ENCODE measurements around the gene EGLN2. TPM values are rescaled to one million over a fixed set of nuclear protein-coding genes. Genes with fewer than 3 reads are reported as not detected.

EGLN2 gene
- total and polyA plus RNA-seq, 9 of the 15 experiments (the other 6 are each of a cell fraction or from before 2014, with no cell fraction given): 9.6 to 114 (median 71.0) TPM

GRCh38 chr19:40778706-40779284 lies 20.2 kb upstream of the EGLN2 start (continued):
- no peak for TF ChIP-seq AFF4 (CRISPR knock-in tag; IDR thresholded peaks at IDR 0.05)
- no peak for TF ChIP-seq POLR3G (IDR thresholded peaks at IDR 0.05; ENCODE audit: extremely low read depth, insufficient read length, insufficient replicate concordance)
- no peak; the same call in 1 of the 2 replicates for TF ChIP-seq KAT7 (CRISPR knock-in tag; IDR thresholded peaks at IDR 0.05; ENCODE audit: borderline replicate concordance)
- TF ChIP-seq HDAC6 (IDR thresholded peaks at IDR 0.05; ENCODE audit: low read depth, low read length): no peak
- no peak for TF ChIP-seq L3MBTL2 (IDR thresholded peaks at IDR 0.05)
- TF ChIP-seq ZBTB26 (CRISPR knock-in tag; IDR thresholded peaks at IDR 0.05): no peak
- no peak for TF ChIP-seq HEY1 (CRISPR knock-in tag; IDR thresholded peaks at IDR 0.05; ENCODE audit: borderline replicate concordance)
- TF ChIP-seq ARNT (IDR thresholded peaks at IDR 0.05): 0 out of 4 replicates have a peak, but pooled peaks of 1 of the 2 experiments have one; percentile 37
- TF ChIP-seq STAT5A (IDR thresholded peaks at IDR 0.05; ENCODE audit: borderline replicate concordance, low read length): no peak
- no peak for TF ChIP-seq ZNF146 (CRISPR knock-in tag; IDR thresholded peaks at IDR 0.05; ENCODE audit: unreplicated experiment)
- no peak for TF ChIP-seq NFXL1 (CRISPR knock-in tag; IDR thresholded peaks at IDR 0.05)
- TF ChIP-seq NR0B1 (IDR thresholded peaks at IDR 0.05; ENCODE audit: partially characterized antibody): no peak
- no peak for TF ChIP-seq ZC3H4 (CRISPR knock-in tag; IDR thresholded peaks at IDR 0.05; ENCODE audit: borderline replicate concordance)
- peak in 1 of 2 experiments; percentile 5; a peak in 1 of 4 replicates for TF ChIP-seq HDAC1 (IDR thresholded peaks at IDR 0.05)
- no peak for TF ChIP-seq EP300 (IDR thresholded peaks at IDR 0.05; ENCODE audit: low read length)
- no peak for TF ChIP-seq ESRRA (IDR thresholded peaks at IDR 0.05; ENCODE audit: borderline replicate concordance, low read depth)
- no peak for TF ChIP-seq KAT2B (IDR thresholded peaks at IDR 0.05; ENCODE audit: low read depth, low read length)
- TF ChIP-seq PYGO2 (tag; IDR thresholded peaks at IDR 0.05): no peak

Data from K562 (cell line).